Measurements from ENCODE around the gene NAGA.

GRCh38 chr22:42076764-42077485 is 6.3 kb upstream of the NAGA start:
- TF ChIP-seq POLR2A (IDR thresholded peaks at IDR 0.05) (no peak), CTCF (IDR thresholded peaks at IDR 0.05) (no peak), EP300 (IDR thresholded peaks at IDR 0.05; ENCODE audit: low read depth) (no peak)
